HG03135 (cell line): ENCODE data around the gene SSTR5.
"Not testable (repeated sequence)": the region's sequence is repeated elsewhere in the genome, so short reads cannot be mapped to it uniquely, and the experiment has no call there.

Experiments used
- ATAC-seq: cut with Tn5 transposase; IDR thresholded peaks from one replicate; pipeline ENCODE4 v1.9.1; 2021; ENCODE audit warnings: mild to moderate bottlenecking, moderate library complexity; ENCODE audit not compliant: unreplicated experiment

The SSTR5 gene

DNA sequence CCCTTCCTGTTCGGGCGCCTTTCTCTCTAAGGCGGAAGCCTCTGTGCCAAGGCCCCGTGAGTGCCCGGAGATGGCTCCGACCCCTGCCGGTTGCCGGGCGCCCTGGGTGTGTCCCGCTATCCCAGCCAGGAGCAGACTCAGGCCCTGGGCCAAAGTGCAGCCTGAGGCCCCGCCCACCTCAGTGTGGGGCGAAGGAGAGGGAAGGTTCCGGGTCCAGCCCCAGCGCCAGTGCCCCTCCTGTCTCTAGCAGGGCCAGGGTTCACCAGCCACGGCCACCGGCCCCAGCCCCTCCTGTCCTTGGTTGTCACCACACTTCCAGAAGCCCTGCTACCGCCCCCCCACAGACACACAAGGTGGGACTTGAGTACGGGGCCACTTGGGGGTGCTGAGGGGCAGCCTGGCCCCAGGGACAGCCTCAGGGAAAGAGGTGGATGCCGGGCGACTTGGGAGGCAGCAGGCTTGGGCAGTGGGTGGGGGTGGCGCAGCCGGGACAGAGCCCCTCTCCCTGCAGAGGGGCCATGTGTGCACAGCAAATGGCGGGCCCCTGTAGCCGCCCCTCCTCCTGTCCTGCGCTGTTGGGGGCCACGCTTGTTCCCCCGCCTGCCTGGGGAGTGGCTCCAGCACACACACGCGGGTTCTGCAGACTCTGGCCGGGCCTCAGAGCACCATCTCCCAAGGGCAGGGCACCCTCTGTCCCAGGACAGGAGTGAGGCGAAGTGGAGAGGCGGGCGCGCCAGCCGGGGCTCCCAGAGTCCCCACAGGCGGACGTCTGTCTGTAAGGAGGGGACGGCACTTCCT lies 17.5 kb downstream of the SSTR5 start:
- no peak for ATAC-seq

DNA sequence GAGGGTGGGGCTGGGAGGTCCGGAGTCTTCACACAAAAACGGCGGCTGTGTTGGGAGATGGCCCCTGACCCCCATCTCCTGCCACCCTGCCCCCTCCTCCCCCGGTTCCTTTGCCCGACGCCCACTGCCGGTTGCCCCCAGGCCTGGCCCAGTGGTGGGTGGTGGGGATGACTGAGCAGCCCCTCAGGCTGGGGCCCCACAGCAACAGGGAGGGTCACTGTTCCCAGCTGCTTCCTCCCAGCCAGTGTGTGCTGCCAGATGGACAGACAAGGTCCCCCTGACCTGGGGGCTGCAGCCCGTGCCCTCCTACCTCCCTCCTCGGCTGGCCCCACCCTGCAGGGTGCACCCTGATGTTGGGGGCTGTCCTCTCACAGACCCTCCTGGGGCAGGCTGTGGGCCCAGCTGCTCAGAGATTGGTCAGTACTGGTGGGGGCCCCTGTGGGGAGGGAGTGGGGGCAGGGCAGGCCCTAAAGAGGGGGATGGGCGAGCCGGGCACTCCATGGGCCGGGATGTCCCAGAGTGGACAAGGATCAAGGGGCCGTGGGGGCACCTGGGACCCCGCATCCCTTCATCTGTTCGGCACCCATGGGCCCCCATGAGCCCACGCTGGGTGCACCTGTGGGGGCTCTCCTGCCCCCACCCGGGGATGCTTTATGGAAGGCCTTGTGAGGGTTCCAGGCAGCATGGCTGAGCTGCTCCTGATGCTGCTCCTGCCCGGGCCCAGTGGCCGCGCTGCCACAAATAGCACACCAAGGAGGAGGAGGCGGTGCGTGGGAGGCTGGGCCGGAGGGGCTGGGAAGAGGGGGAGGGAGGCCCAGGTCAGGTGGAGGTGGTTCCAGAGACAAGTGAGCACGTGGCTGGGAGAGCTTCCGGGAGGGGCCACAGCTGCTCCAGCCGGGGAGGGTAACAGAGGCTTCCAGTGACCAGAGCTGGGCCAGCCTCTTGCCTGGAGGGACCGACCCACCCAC lies 18.4 kb downstream of the SSTR5 start:
- ATAC-seq, result no peak

DNA sequence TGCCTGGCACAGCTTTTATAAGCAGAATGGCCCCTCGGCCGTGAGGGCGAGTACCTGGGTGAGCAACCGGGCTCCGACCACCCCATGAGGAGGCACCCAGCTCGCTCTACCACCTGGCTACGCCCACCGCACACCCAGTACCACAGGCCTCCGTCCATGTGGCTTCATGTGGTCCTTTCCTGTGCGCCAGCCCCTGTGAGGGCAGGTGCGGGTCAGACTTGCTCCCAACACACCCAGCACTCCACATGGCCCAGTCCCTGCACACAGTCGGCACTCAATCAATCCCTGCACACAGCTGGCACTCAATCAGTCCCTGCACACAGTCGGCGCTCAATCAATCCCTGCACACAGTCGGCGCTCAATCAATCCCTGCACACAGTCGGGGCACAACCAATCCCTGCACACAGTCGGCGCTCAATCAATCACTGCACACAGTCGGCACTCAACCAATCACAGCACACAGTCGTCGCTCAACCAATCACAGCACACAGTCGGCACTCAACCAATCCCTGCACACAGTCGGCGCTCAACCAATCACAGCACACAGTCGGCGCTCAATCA lies 19.5 kb downstream of the SSTR5 start:
- no peak for ATAC-seq

DNA sequence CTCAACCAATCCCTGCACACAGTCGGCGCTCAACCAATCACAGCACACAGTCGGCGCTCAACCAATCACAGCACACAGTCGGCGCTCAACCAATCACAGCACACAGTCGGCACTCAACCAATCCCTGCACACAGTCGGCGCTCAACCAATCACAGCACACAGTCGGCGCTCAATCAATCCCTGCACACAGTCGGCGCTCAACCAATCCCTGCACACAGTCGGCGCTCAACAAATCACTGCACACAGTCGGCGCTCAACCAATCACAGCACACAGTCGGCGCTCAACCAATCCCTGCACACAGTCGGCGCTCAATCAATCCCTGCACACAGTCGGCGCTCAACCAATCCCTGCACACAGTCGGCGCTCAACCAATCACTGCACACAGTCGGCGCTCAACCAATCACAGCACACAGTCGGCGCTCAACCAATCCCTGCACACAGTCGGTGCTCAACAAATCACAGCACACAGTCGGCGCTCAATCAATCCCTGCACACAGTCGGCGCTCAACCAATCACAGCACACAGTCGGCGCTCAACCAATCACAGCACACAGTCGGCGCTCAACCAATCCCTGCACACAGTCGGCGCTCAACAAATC lies 20.2 kb downstream of the SSTR5 start:
- not testable (repeated sequence) for ATAC-seq

DNA sequence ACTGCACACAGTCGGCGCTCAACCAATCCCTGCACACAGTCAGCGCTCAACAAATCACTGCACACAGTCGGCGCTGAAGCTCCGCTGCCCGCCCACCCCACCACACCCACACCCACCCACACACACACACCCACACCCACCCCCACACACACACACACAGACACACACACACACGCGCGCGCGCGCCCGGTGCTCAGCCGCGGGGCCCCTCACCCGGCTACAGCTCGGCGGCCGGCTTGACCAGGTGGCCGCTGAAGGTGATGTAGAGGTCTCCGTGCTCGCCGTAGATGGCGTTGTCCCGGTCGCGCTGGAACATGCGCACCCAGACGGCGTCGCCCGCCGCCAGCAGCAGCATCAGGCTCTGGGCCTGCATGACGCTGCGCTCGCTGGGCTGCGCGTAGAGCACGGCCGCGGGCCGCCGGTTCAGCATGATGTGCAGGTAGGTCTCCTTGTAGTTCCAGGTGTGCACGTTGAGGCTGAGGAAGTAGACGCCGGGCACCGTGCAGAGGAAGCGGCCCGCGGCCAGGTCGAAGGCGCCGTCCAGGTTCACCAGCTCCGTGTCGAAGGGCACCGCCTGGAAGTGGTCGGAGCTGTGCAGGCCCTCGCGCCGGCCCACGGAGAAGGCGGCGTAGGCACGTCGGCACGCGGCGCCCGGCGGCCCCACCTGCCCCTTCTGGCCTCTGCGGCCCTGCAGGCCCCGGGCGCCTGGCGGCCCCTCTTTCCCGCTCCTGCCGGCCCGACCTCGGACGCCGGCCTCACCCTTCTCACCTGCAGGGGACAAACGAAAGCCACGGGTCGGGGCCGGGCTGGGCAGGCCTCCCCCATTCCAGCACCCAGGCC lies 21.0 kb downstream of the SSTR5 start:
- no peak for ATAC-seq

DNA sequence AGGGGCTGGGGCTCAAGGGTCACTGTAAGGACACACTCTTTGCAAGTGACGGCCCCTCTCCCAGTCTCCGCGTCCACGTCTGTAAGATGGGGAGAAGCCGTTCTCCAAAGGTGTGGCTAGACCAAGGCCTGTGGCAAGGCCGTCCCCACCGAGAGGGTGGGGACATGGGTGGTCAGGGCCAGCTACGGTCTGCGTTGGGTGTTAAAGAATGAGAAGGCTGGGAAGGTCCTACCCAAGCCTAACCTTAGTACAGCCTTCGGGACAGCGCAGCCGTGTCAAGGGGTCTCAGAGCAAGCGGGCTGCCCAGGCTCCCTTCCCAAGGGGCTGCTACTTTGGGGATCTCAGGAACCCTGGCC lies 21.6 kb downstream of the SSTR5 start:
- ATAC-seq, result no peak

DNA sequence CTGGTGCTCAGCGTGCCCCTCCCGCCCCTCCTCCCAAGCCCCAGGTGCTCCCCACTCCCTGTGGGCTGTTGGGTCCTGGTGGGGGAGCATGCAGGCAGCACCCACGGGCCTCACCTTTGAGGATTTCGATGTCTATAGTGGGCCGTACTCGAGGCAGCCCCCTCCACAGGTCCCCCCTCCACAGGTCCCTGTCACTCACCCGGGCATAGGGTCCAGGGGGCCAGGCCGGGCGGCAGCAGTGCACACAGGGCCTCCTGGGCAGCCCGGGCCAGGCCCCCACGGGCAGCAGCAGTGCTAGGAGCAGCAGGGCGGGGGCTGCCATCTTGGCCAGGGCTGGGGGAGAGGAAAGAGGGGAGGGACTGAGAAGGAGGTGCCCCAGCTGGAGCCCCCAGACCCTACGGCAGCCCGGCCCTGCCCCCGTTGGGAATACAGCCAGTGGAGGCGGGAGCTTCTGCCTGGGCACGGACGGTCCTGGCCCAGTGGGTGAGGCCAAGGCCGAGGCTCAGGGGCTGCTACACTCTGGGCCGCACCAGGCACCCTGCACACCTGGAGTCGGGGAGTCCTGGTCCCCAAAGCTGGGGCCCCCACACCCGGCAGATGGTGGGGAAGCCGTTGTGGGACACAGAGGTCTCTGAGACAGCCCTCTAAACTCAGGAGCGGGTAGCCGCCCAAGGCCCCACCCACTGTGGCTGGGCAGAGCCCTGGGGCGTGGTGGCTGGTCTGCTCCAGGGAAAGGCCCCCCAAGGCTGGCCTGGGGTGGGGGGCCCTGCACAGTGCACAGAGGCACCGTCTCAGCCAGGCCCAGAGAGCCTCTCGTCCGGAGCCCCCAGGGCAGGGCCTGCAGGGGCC lies 22.3 kb downstream of the SSTR5 start:
- no peak for ATAC-seq

DNA sequence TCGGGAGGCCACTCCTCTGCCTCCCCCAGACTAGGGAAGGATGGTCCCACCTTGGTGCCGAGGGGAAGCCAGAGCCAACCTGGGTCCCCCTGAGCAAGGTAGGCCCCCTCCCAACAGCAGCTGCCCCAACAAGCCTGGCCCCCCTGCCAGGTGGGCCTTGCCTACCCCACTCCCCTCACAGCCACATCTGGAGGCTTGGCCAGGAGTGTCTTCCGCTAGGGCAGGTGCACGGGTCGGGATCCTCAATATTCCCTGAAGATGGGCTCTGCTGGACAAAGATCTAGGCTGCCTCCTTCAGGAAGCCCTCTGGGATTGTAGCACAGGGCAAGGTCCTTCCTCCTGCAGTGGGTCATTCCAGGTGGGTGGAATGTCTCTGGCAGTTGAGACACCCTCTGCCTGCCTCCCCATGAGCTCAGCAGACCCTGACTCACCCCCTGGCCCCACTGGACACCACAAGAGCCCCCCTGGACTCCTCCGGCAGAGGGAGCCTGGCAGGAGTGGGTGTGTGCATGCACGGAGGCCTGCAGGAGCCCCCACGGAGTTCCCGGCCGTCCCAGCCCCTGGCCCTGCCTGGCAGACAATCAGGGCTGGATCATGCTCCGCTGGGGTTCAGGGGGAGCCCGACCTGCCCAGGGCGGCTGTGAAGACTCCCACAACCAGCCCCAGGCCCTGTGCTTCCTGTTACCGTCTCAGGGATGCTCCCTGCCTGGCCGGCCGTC lies 23.1 kb downstream of the SSTR5 start:
- ATAC-seq, result no peak

DNA sequence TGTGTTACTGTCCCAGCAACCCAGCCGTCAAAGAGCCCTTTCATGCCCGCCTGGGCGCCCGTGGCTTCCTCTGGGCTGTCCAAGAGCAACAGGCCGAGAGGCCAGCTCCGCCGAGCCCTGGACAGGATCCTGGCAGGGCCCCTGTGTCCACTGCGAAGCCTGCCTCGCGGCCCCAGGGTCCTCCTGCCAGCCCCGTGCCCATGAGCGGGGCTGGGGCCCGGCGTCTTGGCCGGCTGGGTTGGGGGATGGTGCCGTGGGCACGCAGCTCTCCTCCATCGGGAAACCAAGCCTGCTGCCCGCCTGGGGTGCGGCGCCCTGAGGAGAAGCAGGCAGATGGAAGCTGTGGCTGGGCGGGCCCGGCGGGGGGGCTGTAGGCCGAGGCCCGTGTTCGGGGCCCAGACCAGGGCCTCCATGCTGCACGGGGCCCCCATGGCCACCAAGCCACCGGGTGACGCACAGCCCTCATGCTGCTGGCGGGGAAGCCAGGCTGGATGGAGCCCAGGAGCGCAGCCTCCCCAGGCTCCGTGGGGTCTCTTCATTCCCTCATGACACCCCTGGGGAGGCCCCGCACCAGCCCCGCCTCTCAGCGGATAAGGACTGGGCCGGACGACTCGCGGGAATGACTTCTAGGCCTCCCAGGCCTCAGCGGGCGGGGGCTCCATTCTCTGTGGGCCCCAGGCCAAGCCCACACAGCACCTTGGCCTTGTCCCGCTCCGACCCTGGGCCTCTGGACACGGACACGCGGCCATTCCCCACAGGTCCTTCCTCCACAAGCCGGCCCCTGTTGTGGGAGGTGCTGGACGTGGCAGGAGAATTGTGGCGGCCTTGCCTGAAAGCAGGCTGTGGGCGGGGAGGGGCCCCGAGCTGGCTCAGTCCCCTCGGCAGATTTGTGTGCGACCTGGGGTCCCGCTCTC lies 23.9 kb downstream of the SSTR5 start, which contains the start of gene C1QTNF8:
C1QTNF8 (minus strand) TSS at position 76 of the 914 bp plus-strand sequence. CDS start 1,322 bp downstream, outside the sequence.
- ATAC-seq, result no peak

DNA sequence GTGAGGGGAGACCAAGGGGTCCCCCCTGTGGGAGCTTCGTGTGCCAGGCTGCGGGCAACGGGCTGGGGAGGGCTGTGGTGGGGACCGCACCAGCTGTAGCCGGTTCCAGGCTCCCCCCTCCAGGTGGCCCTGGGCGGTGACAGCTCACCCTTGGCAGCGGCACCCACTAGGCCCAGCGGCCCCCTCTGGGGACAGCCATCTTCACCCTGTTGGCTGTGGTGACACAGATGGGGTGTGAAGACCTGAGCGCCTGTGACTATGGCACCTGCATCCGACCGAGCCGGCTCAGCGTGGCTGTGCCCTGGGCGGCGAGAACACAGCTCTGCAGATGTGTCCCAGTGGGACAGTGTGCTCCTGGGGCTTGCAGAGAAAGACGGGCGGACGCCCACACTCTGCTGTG lies 24.6 kb downstream of the SSTR5 start:
- ATAC-seq, result no peak

DNA sequence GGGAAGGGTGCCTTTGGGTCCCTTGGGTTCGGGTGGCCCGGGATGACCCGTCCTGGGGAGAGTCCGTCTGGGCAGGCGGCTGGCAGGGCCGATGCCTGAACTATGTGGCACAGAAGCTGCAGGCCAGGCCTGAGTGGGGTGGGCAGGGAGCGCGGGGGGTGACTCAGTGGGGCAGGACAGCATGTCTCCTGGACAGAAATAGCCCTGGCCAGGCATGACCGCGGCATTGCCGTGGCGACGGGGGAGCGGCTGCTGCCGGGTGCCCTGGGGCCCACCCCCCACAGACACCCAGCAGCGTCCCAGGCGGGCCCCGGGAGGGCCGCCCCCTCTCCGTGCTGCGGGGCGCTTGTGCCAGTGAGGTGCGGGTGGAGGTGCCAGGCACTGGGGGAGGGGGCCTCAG lies 25.3 kb downstream of the SSTR5 start:
- ATAC-seq, result no peak

DNA sequence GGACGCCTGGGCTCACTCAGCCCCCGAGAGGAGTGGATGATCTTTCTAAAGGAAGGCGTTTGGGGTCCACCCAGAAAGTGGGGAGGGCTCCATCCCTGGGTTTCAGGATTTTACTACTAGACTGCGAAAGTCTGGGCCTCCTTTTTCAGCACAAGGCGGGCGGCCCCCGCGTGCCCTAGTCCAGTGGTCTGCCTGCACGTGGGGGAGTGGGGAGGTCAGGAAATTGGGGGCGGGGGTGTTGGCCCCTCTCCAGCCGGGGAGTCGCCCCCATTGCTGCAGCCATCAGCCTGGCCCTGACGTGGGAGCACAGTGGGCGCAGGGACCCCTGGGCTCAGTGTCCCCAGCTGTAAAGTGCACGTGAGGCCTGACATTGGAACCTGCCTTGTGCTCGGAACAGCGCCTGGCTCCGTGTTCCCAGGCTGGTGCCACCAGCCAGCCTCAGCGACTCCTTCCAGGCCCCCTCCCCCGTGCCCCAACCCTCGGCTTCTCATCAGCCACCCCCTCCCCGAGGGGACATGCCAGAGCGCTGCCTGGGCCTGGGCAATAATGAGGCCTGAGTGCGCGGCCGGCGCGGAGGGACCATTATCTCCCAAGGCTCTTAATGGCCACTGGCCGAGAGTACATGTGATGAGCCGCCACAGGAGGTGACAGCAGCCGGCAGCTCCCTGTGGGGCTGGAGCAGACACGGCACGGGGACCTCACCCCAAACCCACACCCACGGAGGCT lies 25.9 kb downstream of the SSTR5 start:
- no peak for ATAC-seq

DNA sequence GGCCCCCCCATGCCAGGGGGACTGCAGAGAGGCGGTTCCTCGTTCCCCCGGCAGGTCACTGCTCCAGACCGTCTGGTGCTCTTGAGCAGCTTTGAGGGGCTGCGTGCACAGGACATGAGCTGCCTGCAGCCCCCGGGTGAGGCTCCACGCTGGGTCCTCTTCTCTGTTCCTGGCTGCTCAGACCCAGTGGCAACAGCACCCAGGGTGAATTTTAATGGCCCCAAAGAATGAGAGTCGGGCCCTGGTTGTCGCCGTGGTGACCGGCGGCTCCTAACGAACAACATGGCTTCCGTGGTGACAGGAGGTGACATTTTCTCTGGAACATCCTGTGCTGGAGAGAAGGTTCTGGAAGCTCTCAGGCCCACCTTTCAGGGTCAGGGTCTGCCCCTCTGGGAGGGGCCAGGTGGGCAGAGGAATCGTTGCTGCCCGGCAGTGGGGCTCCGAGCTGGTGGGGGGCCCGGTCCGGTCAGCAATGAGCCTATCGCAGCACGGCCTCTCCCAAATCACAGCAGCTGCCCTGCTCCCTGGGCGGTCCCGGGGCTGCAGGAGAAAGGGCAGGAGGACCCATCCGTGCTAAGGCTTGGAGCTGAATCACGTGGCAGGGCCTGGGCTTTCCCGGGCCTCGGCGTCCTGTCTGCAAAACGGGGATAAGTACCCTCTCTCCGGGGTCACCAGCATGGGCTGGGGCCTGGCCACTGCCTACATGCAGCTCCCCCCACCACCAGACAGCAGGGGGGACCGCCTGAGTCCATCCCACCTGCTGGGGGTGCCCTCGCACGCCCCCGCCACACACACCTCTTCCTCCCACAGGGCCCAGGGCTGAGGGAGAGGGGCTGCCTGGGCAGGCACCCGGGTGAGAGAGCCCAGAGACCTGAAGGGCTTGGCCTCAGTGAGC lies 26.9 kb downstream of the SSTR5 start:
- ATAC-seq, result no peak

DNA sequence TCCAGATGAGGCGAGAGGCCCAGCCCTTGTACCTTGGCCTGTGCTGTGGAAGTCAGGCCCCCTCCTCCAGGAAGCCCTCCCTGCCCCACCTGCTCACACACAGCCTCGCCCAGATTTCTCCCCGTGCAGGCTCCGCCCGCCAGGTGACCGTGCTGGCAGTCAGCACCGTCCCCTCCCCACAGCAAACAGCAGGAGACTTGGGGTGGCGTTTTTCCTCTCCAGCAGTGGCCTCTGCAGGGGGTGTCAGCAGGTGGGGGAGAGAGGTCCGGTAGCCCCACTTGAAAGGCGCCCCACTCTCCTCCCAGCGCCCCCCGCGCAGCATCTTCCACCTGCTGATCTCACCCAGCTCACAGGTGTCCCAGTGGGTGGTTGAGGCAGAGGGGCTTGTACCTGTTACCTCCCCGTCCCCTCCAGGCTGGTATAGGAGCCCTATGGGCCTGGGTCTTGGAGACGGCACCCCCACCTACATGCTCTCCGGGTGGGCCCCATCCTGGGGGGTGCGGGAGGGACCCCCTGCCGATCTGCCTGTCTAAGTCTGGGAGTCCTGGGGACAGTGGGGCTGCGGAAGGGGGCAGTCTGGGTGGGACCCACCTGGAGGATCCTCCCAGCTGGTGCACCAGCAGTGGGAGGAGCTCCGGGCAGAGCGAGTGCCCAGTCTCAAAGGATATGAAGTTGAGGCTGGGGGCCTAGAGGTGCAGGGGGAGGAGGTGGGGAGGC lies 27.7 kb downstream of the SSTR5 start:
- no peak for ATAC-seq

DNA sequence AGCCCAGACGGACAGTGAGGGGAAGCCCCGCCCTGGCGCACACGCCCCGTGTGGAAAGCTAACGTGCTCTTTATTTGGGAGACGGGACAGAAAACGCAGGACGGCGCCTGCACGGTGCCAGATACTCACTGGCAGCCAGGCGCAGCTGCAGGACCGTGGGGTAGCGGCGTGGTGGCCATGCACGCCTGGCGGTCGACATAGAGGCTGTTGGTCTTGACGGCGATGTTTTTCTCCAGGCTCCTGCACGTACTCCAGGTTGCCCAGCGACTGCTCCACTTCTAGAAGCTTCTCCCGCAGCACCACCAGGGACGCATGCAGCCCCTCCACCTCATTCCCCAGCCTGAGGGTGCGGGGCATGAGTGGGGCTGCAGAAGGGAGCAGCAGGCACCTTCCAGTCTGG lies 28.6 kb downstream of the SSTR5 start:
- no peak for ATAC-seq
